GM12864 (cell line): Measurements from ENCODE around the gene SMOC2.
"Not testable (repeated sequence)": the region's sequence is repeated elsewhere in the genome, so short reads cannot be mapped to it uniquely, and the experiment has no call there.

Experiments used
- DNase-seq: peaks from one replicate; pipeline ENCODE4 v3.0.0-alpha.2; 2011; ENCODE audit warnings: low read depth
- H3K4me3 ChIP-seq: 2 replicates; pipeline ENCODE4 v1.5.1; 2011; ENCODE audit warnings: mild to moderate bottlenecking, low read depth, low read length, control low read depth
- TF ChIP-seq, protein P1 (sequence below): IDR thresholded peaks from 2 replicates; pipeline ENCODE4 v1.5.1; 2011; ENCODE audit warnings: low read depth, mild to moderate bottlenecking, moderate library complexity, low read length, control low read depth, inconsistent platforms; ENCODE audit errors: missing control alignments

SMOC2 gene

DNA sequence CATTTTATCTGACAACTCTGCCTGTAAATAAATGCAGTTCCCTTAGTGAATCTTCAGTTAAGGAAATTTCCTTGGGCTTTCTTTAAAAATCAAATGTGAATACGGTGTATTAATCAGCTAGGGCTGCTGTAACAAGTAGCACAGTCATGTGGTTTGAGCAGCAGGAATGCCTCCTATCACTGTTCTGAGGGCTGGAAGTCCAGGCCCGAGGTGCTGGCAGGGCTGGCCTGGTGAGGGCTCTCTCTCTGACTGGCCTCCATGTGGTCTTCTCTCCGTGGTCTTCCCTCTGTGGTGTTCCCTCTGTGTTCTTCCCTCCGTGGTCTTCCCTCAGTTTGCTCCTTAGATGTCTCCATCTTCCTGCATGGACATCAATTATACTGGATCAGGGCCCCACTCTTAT is 124.1 kb downstream of the SMOC2 start:
- TF ChIP-seq, protein P1, sequence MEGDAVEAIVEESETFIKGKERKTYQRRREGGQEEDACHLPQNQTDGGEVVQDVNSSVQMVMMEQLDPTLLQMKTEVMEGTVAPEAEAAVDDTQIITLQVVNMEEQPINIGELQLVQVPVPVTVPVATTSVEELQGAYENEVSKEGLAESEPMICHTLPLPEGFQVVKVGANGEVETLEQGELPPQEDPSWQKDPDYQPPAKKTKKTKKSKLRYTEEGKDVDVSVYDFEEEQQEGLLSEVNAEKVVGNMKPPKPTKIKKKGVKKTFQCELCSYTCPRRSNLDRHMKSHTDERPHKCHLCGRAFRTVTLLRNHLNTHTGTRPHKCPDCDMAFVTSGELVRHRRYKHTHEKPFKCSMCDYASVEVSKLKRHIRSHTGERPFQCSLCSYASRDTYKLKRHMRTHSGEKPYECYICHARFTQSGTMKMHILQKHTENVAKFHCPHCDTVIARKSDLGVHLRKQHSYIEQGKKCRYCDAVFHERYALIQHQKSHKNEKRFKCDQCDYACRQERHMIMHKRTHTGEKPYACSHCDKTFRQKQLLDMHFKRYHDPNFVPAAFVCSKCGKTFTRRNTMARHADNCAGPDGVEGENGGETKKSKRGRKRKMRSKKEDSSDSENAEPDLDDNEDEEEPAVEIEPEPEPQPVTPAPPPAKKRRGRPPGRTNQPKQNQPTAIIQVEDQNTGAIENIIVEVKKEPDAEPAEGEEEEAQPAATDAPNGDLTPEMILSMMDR: no peak
- no peak for DNase-seq
- no peak overlapping the region for H3K4me3 ChIP-seq

DNA sequence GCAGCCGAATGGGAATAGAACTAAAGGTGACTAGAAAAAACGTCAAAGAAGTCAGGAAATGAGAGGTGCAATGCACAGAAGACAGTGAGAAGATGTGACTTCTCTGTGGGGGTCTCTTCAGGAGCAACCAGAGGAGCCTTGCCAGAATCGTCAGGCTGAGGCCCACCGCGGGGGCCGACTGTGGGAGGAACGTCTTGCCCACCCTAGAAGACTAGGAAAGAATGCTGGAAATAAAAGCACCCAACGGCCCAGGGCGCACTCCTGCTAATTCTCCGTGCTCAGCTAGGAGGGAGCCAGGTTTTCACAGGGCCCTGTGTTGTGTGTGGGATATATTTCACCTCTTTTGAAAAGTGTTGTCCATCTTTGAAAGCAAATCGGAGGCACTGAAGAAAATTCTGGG is 129.2 kb downstream of the SMOC2 start:
- H3K4me3 ChIP-seq: no peak overlapping the region
- TF ChIP-seq, protein P1: no peak
- DNase-seq: no peak

DNA sequence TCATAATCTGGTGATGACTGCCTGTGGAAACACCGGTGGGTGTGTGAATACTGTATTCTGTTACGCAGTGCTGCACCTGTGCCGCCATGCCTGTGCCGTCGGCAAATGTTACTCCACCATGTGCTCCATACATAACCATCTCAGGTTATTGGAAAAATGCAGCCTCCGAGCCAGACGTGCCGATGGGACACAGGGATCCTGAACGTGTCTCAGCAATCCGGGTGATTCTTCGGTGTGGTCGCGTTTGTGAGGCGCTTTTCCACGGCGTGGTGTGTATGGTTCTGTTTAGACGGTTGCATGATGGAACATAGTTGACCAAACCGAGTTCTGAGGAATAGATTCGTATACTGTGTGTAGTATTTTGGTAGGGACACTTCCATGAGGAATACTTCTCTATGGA is 130.3 kb downstream of the SMOC2 start:
- no peak overlapping the region for H3K4me3 ChIP-seq
- TF ChIP-seq, protein P1: no peak
- no peak for DNase-seq

DNA sequence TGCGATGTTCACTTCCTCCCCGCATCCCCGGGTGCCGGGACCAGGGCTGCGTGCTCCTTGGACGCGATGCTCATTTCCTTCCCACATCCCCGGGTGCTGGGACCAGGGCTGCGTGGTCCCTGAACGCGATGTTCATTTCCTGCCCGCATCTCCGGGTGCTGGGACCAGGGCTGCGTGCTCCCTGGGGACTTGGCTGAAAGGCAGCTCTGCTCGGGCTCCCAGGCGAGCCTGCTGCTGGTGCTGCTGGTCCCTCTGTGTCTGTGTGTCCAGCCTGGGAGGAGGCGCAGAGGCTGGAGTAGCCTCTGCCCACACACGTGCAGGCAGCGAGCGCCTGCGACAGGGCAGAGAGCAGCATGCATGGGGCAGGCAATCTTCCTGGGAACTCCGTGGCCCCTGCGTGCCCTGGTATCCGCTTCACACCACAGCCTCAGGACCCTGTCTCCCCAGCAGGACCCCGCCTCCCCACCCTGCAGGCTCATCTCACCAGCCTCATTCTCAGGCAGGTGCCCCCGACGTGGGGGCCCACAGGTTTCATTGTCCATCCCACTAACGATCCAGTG is 132.4 kb downstream of the SMOC2 start:
- not testable (repeated sequence) for H3K4me3 ChIP-seq, DNase-seq

DNA sequence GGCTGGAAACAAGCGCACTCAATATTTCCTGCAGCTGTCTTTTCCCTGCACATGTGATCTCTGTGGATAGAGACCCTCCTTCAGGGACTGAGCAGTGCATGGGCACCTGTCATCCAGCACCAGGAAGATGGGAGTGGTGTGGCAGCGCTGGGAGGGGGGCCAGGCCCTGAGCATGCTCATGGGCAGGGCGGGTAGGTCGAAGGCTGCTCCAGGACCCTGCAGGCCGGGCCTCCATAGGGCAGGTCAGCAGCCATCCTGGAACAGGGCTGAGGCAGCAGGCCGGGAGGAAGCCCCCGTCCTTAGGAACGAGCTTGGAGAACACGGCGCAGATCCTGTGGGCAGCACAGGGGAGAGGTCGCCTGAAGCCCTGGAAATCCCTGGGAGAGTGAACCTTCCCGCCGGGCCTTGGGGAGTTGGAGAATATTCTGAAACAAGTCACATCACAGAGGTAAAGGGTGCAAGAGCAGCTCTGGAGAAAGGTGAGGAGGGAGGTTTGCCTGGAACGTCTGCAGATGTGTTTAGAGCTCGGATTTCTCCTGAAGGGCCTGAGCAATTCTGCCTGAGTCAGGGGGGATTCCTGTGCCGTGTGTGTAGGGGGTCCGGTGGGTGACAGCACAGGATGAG is 133.2 kb downstream of the SMOC2 start:
- no peak overlapping the region for H3K4me3 ChIP-seq
- TF ChIP-seq, protein P1: no peak
- DNase-seq: no peak

DNA sequence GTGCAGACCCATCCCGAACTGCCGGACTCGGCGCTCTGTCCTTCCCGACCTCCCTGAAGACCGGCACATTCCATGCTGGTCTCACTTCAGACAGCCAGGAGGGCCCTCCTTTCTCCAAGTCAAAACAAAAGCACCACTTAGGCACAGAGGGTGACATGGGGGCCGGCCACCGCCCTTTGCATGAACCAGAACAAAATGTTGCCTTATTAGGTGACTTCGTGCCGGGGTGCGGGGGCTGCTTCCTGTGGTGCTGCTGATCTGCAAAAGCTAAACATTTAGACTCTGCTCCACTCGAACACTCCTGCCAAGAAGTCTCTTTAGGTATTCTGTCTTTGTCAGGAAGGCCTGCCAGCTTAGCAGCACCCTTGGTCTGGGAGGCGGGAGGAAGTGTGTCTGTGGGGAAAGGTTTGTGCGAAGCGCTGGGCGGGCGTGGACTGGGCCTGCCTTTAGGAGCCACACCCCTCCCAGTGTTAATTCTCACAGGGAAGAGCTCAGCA is 133.8 kb downstream of the SMOC2 start:
- TF ChIP-seq, protein P1: no peak
- no peak overlapping the region for H3K4me3 ChIP-seq
- DNase-seq: no peak

DNA sequence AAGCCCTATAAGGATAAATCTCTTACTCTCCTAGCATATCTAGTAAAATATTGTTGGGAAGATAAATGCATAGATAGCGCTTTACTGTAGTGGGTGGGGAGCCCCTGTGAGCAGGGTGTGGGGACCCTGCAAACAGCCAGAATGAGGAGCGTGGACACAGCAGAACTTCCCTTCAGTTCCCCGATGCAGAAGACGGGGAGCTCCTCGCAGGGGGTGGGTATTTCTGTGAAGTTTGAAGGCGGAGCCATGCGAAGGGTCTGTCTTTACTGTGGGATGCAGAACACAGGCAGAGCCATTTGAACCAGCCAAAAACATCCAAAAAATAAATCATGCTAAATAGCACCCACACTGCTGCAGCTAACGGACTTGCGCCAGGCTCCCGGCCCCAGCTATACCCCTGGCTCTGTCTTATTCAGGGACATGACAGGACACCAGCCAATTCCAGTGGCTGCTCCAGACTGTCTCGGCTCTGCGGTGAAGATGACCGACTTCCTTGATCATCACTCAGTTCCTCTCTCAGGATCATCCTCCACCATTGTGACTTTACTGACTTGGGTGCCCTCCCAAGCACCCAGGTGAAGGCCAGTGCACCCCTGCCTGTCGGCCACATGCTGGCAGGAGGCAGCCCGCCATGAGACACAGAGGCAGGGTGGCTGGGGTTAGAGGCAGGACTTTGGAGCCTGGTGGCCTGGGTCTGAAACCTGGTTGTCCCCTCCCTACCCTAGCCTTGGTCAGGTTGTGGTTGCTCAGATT is 134.5 kb downstream of the SMOC2 start:
- TF ChIP-seq, protein P1: no peak
- DNase-seq: no peak
- no peak overlapping the region for H3K4me3 ChIP-seq
